Loucy (cell line): ENCODE results near the gene AMOTL1.

Source experiments
- H2AFZ ChIP-seq: fragments of 200-600 bp; sonication (generic); 2 replicates; pipeline ENCODE4 v1.6.0; 2016; ENCODE audit warnings: antibody characterized with exemption, mild to moderate bottlenecking, low read length, moderate library complexity
- H3F3A ChIP-seq: fragments of 200-600 bp; 2 replicates; pipeline ENCODE4 v1.6.0; 2016; ENCODE audit warnings: antibody characterized with exemption, low read depth, mild to moderate bottlenecking
- H3K27me3 ChIP-seq: fragments of 200-600 bp; sonication (generic); 2 replicates; pipeline ENCODE4 v1.6.1; 2014; ENCODE audit warnings: low read length, mild to moderate bottlenecking; ENCODE audit not compliant: insufficient read depth, poor library complexity, severe bottlenecking
- H3K36me3 ChIP-seq: fragments of 200-600 bp; sonication (generic); 2 replicates; pipeline ENCODE4 v1.6.1; 2016; ENCODE audit warnings: low read length; ENCODE audit not compliant: insufficient read depth
- H3K4me1 ChIP-seq: fragments of 200-600 bp; sonication (generic); 2 replicates; pipeline ENCODE4 v1.5.1; 2014; ENCODE audit warnings: low read length, mild to moderate bottlenecking; ENCODE audit not compliant: insufficient read depth, poor library complexity, severe bottlenecking
- H3K4me2 ChIP-seq: fragments of 200-600 bp; sonication (generic); 2 replicates; pipeline ENCODE4 v1.6.0; 2014; ENCODE audit warnings: antibody characterized with exemption, low read length, low read depth, mild to moderate bottlenecking; ENCODE audit not compliant: poor library complexity, severe bottlenecking
- H3K4me3 ChIP-seq: fragments of 200-600 bp; sonication (generic); 2 replicates; pipeline ENCODE4 v1.5.1; 2014; ENCODE audit warnings: low read length, mild to moderate bottlenecking, mixed read lengths; ENCODE audit not compliant: poor library complexity, severe bottlenecking
- H3K79me2 ChIP-seq: fragments of 200-600 bp; sonication (generic); 2 replicates; pipeline ENCODE4 v1.6.1; 2014; ENCODE audit warnings: low read length; ENCODE audit not compliant: insufficient read depth
- H3K9ac ChIP-seq: fragments of 200-600 bp; sonication (generic); 2 replicates; pipeline ENCODE4 v1.6.0; 2014; ENCODE audit warnings: mild to moderate bottlenecking, low read depth, low read length, moderate library complexity; ENCODE audit not compliant: poor library complexity, severe bottlenecking
- H3K9me2 ChIP-seq: fragments of 200-600 bp; sonication (generic); replicated peaks from 2 replicates; pipeline ENCODE4 v1.6.1; 2016; ENCODE audit warnings: low read depth, low read length, mixed read lengths
- H3K9me3 ChIP-seq: fragments of 200-600 bp; sonication (generic); 2 replicates; pipeline ENCODE4 v1.6.1; 2014; ENCODE audit warnings: mild to moderate bottlenecking, antibody characterized with exemption, low read length, low read depth; ENCODE audit not compliant: insufficient read depth
- H4K20me1 ChIP-seq: fragments of 200-600 bp; sonication (generic); 2 replicates; pipeline ENCODE4 v1.6.0; 2014; ENCODE audit warnings: antibody characterized with exemption, low read length, mild to moderate bottlenecking; ENCODE audit not compliant: insufficient read depth, poor library complexity, severe bottlenecking
- CTCF ChIP-seq: fragments of 200-600 bp; sonication (generic); conservative IDR thresholded peaks from 2 replicates; pipeline ENCODE4 v1.5.1; 2014; ENCODE audit warnings: mild to moderate bottlenecking, antibody characterized with exemption, low read length
- EZH2phosphoT487 ChIP-seq: fragments of 200-600 bp; IDR thresholded peaks from 2 replicates; pipeline ENCODE4 v1.6.1; 2018; ENCODE audit warnings: antibody characterized with exemption, mild to moderate bottlenecking, moderate library complexity, borderline replicate concordance

The AMOTL1 gene

DNA sequence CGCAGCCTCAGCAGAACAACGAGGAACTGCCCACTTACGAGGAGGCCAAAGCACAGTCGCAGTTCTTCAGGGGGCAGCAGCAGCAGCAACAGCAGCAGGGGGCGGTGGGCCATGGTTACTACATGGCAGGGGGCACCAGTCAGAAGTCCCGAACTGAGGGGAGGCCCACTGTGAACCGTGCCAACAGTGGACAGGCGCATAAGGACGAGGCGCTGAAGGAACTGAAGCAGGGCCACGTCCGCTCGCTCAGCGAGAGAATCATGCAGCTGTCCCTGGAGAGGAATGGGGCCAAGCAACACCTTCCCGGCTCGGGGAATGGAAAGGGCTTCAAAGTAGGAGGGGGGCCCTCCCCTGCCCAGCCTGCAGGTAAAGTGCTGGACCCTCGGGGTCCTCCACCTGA lies 31.6 kb downstream of the AMOTL1 start:
- Histone ChIP-seq H4K20me1 (peaks cover 26% of the 10 kb centered on the region), H3K9me3 (no peaks in the 10 kb centered on the region), H3K9me2 (no peaks in the 10 kb centered on the region)

DNA sequence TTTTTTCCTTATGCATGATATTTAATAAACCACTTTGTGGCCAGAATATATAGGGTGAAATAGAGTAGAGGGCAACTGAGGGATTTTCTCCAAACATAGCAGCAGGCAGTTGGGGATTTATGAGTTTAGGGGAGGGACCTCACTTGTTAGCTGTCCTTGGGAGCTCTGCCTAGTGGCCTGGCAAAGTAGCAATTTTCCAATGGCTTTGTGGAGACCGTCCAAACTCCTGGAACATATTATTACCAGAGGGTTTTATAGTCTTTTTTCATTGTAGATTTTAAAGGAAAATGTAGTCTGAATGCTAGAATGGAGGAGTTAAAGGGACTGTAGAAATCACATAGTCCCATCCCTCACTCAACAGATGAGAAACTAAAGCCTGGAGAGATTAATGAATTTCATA lies 32.3 kb downstream of the AMOTL1 start:
- Histone ChIP-seq H3K9me2 (no peaks in the 10 kb centered on the region), H3K9me3 (no peaks in the 10 kb centered on the region), H3K4me2 (no peak overlapping the region), H3K9ac (no peak overlapping the region), H4K20me1 (peaks cover 24% of the 10 kb centered on the region), H3K36me3 (peaks cover 62% of the 10 kb centered on the region; the same call in 1 of the 2 replicates), H3K27me3 (no peaks in the 10 kb centered on the region), H3K4me1 (peaks cover 9% of the 10 kb centered on the region), H3K4me3 (no peak overlapping the region), H2AFZ (no peak overlapping the region), H3F3A (no peaks in the 10 kb centered on the region), H3K79me2 (peaks cover 53% of the 10 kb centered on the region)
- TF ChIP-seq CTCF, result no peak
- TF ChIP-seq EZH2phosphoT487, result no peak

More for the DNA sequence above, 31.6 kb downstream of the AMOTL1 start:
- Histone ChIP-seq H2AFZ (no peak overlapping the region), H3K9ac (no peak overlapping the region), H3K36me3 (peaks cover 62% of the 10 kb centered on the region; the same call in 1 of the 2 replicates), H3K4me1 (peaks cover 9% of the 10 kb centered on the region), H3K4me2 (no peak overlapping the region), H3K79me2 (peaks cover 60% of the 10 kb centered on the region), H3K4me3 (no peak overlapping the region), H3K27me3 (no peaks in the 10 kb centered on the region), H3F3A (no peaks in the 10 kb centered on the region)
- TF ChIP-seq EZH2phosphoT487 (no peak), CTCF (no peak)

GRCh38 chr11:94801866-94802460 lies 33.8 kb downstream of the AMOTL1 start:
- Histone ChIP-seq H3F3A (no peaks in the 10 kb centered on the region), H3K4me2 (no peak overlapping the region), H3K9me3 (no peaks in the 10 kb centered on the region), H3K4me3 (no peak overlapping the region), H3K9ac (no peak overlapping the region), H3K27me3 (no peaks in the 10 kb centered on the region), H3K36me3 (peaks cover 68% of the 10 kb centered on the region; the same call in 1 of the 2 replicates), H3K4me1 (peaks cover 11% of the 10 kb centered on the region), H3K79me2 (peaks cover 49% of the 10 kb centered on the region), H4K20me1 (peaks cover 23% of the 10 kb centered on the region), H3K9me2 (no peaks in the 10 kb centered on the region), H2AFZ (no peak overlapping the region)
- no peak for TF ChIP-seq EZH2phosphoT487
- no peak for TF ChIP-seq CTCF
